Chondrocyte (in vitro differentiated cells): ENCODE data around the gene PROX2. TPM values are rescaled to one million over a fixed set of nuclear protein-coding genes. Genes with fewer than 3 reads are reported as not detected.

Source experiments
- DNase-seq: peaks from one replicate; pipeline ENCODE4 v3.0.0; 2021; ENCODE audit warnings: mixed read lengths, low spot score
- H3K27ac Mint-ChIP-seq: one replicate; pipeline ENCODE4 v1.8.0; 2021; ENCODE audit warnings: mild to moderate bottlenecking, moderate library complexity, mixed read lengths; ENCODE audit not compliant: unreplicated experiment
- H3K27me3 Mint-ChIP-seq: 2 replicates; pipeline ENCODE4 v1.8.0; 2021; ENCODE audit warnings: low read depth, mixed read lengths
- H3K36me3 Mint-ChIP-seq: 2 replicates; pipeline ENCODE4 v1.8.0; 2021; ENCODE audit warnings: low read depth, mixed read lengths
- H3K4me1 Mint-ChIP-seq: 2 replicates; pipeline ENCODE4 v1.8.0; 2021; ENCODE audit warnings: low read depth, mild to moderate bottlenecking, mixed read lengths
- H3K4me3 Mint-ChIP-seq: one replicate; pipeline ENCODE4 v1.8.0; 2021; ENCODE audit warnings: mild to moderate bottlenecking, moderate library complexity, mixed read lengths; ENCODE audit not compliant: unreplicated experiment
- H3K9me3 Mint-ChIP-seq: 2 replicates; pipeline ENCODE4 v1.8.0; 2021; ENCODE audit warnings: low read depth, mixed read lengths
- CTCF ChIP-seq: fragments of 200-600 bp; sonication (generic); IDR thresholded peaks from 2 replicates; pipeline ENCODE4 v1.5.0; 2021; ENCODE audit warnings: antibody characterized with exemption, mild to moderate bottlenecking, moderate library complexity
- long read RNA-seq: library from polyadenylated mRNA; stranded (forward); transcript quantifications from one replicate; pipeline ENCODE4 v2.0.0, GENCODE V29; 2021
- total RNA-seq: library from RNA; stranded (reverse); gene quantifications from 3 replicates; pipeline ENCODE4 v1.2.1, GENCODE V29; 2021

The PROX2 gene
- not detected in 3 replicates for total RNA-seq
- long read RNA-seq, partial matches to known transcripts, result 0 of 1 reads
- long read RNA-seq, other reads (novel, unspliced or antisense), result 1 of 1 reads

- Mint-ChIP-seq H3K9me3 (no peaks in the 10 kb centered on the region), H3K36me3 (no peaks in the 10 kb centered on the region), H3K27ac (no peak within 1 kb of the TSS), H3K4me3 (no peak within 1 kb of the TSS), H3K27me3 (no peaks in the 10 kb centered on the region), H3K4me1 (peaks cover 9% of the 10 kb centered on the region)
- no peak for DNase-seq
- no peak for TF ChIP-seq CTCF
Observed at GRCh38 chr14:74875941-74876913, at the start of gene PROX2. PROX2 (minus strand) TSS chr14:74876145; CDS start chr14:74863834, 12,311 bp downstream.

DNA sequence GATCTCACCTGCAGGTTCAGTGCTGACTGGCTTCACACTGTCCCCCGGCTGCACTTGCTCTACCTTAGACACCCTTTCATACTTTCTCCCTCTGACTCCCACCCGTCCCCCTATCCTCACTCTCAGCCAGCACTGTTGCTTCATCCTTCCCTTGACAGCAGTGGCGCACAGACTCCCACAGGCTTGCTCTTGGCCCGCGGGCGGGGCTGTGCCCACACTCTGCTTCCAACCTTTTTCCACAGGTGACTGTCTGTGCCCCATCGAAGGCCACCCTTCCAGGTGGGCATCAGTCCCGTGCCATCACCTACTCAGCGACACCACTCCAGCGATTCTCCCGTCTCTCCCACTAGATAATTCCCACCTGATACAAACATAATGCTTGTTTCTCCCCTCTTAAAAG is 48.1 kb upstream of the PROX2 start:
- peaks cover 3% of the 10 kb centered on the region for H3K27me3 Mint-ChIP-seq
- no peaks in the 10 kb centered on the region for H3K36me3 Mint-ChIP-seq
- H3K4me1 Mint-ChIP-seq, result peaks cover 7% of the 10 kb centered on the region
- no peaks in the 10 kb centered on the region for H3K9me3 Mint-ChIP-seq
- no peak overlapping the region for H3K27ac Mint-ChIP-seq
- no peak overlapping the region for H3K4me3 Mint-ChIP-seq
- TF ChIP-seq CTCF, result no peak
- DNase-seq, result no peak

- DNase-seq, result no peak
- H3K9me3 Mint-ChIP-seq, result no peaks in the 10 kb centered on the region
- peaks cover 3% of the 10 kb centered on the region for H3K27me3 Mint-ChIP-seq
- peak within 1 kb of the TSS; percentile 67 for H3K4me3 Mint-ChIP-seq
- no peaks in the 10 kb centered on the region for H3K36me3 Mint-ChIP-seq
- no peak for TF ChIP-seq CTCF
- no peak within 1 kb of the TSS for H3K27ac Mint-ChIP-seq
- H3K4me1 Mint-ChIP-seq, result peaks cover 7% of the 10 kb centered on the region
Observed at GRCh38 chr14:74922752-74923401, 46.9 kb upstream of the PROX2 start, which contains the start of gene RPS6KL1. RPS6KL1 (minus strand) TSS chr14:74923260; CDS start chr14:74921541, 1,719 bp downstream.

DNA sequence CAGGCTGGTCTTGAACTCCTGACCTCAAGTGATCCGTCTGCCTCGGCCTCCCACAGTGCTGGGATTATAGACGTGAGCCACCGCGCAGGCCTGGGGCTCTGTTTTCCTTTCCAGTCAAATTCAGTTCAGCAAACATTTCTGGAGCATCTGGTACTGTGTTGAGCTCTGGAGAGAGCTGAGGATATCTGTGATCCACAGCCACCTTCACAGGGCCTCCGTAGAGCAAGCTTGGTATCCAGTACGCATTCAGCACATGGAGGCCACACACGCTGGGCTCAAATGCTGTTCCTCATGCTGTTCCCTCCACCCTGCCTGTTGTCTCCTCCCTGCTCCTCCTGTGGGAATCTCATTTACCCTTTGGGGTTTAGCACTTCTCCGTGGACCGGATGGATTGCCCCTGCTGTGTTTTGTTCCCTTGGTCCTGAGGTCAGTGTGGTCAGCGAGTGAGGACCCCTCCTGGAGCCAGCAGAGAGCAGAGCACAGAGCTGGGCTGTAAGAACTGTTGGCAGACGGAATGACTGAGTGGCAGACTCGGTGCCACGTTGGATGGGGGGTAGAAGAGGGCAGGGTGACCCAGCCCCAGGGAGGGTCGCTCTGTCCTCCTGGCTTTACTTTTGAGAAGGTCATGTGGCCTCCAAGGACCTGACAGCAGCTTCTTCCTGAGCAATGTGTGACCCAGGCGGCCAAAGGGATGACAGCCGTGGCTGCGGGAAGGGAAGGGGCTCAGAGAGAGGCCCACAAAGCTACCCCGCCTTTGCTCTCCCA is 46.2 kb upstream of the PROX2 start:
- peaks cover 11% of the 10 kb centered on the region for H3K4me1 Mint-ChIP-seq
- H3K9me3 Mint-ChIP-seq, result no peaks in the 10 kb centered on the region
- DNase-seq, result no peak
- no peak overlapping the region for H3K27ac Mint-ChIP-seq
- no peak for TF ChIP-seq CTCF
- H3K27me3 Mint-ChIP-seq, result peaks cover 3% of the 10 kb centered on the region
- H3K4me3 Mint-ChIP-seq, result peak overlapping the region; percentile 67
- no peaks in the 10 kb centered on the region for H3K36me3 Mint-ChIP-seq
